H1 (cell line): ENCODE measurements around the gene FAM209B. TPM values are rescaled to one million over a fixed set of nuclear protein-coding genes. Genes with fewer than 3 reads are reported as not detected.

ENCODE experiments used
- CTCF ChIA-PET: fragments of 300-600 bp; sonication (Branson Sonifier 250); formaldehyde crosslinking; loops from one replicate; lab custom pipeline; 2021; ENCODE audit not compliant: partially characterized antibody; lab: Charles Lee
- POLR2A ChIA-PET: fragments of 300-600 bp; sonication (Branson Sonifier 250); formaldehyde crosslinking; loops from one replicate; lab custom pipeline; 2021; ENCODE audit warnings: inconsistent platforms; ENCODE audit not compliant: partially characterized antibody; lab: Charles Lee
- DNase-seq, 2 experiments: peaks; one replicate each; pipeline versions ENCODE4 v3.0.0 to v3.0.0-alpha.2; 2010 to 2022; ENCODE audit warnings: low spot score in 2 of 2, low read depth in 1 of 2, mixed read lengths in 1 of 2
- FAIRE-seq: peaks from 2 replicates; lab custom pipeline; 2011; peaks lifted over from hg19 to GRCh38; lab: Jason Lieb, UNC
- H2AFZ ChIP-seq: 2 replicates; pipeline ENCODE4 v1.8.1; 2012; ENCODE audit warnings: low read length, inconsistent platforms
- H2AK5ac ChIP-seq: 2 replicates; pipeline ENCODE4 v1.6.1; 2013; ENCODE audit warnings: low read depth, low read length
- H2BK120ac ChIP-seq: replicated peaks from 2 replicates; pipeline ENCODE3; 2013; ENCODE audit warnings: low read depth, low read length, inconsistent platforms
- H2BK12ac ChIP-seq: 2 replicates; pipeline ENCODE4 v1.6.1; 2013; ENCODE audit warnings: low read depth, low read length
- H2BK15ac ChIP-seq: 2 replicates; pipeline ENCODE4 v1.6.1; 2013; ENCODE audit warnings: low read length
- H2BK20ac ChIP-seq: 2 replicates; pipeline ENCODE4 v1.6.1; 2013; ENCODE audit warnings: low read length
- H2BK5ac ChIP-seq: 2 replicates; pipeline ENCODE4 v1.6.1; 2013; ENCODE audit warnings: low read depth, low read length
- H3K14ac ChIP-seq: 2 replicates; pipeline ENCODE4 v1.6.1; 2013; ENCODE audit warnings: inconsistent platforms; ENCODE audit not compliant: insufficient read length
- H3K18ac ChIP-seq: 2 replicates; pipeline ENCODE4 v1.6.1; 2013; ENCODE audit warnings: low read length; ENCODE audit errors: extremely low read depth
- H3K23ac ChIP-seq: 2 replicates; pipeline ENCODE4 v1.6.1; 2013; ENCODE audit warnings: inconsistent platforms; ENCODE audit not compliant: insufficient read length
- H3K23me2 ChIP-seq: 2 replicates; pipeline ENCODE4 v1.6.1; 2013; ENCODE audit warnings: low read depth, low read length
- H3K27ac ChIP-seq: 2 replicates; pipeline ENCODE4 v1.6.1; 2011; ENCODE audit warnings: low read depth, low read length, inconsistent platforms
- H3K27me3 ChIP-seq, 4 experiments: replicated peaks in 1 of 4; 1 replicate in 1 of 4; 2 replicates in 3 of 4; pipeline versions ENCODE4 v1.6.1 to v1.8.1; 2011 to 2013; ENCODE audit warnings: low read length in 3 of 4, mild to moderate bottlenecking in 3 of 4, inconsistent platforms in 2 of 4, mixed read lengths in 2 of 4, moderate library complexity in 1 of 4; ENCODE audit not compliant: control insufficient read depth in 3 of 4, insufficient read depth in 3 of 4; ENCODE audit errors: extremely low read depth in 1 of 4
- H3K36me3 ChIP-seq, 4 experiments: 2 replicates each; pipeline versions ENCODE4 v1.6.1 to v1.8.1; 2011 to 2013; ENCODE audit warnings: mild to moderate bottlenecking in 4 of 4, low read length in 3 of 4, moderate library complexity in 2 of 4, control low read depth in 1 of 4, inconsistent platforms in 1 of 4; ENCODE audit not compliant: insufficient read depth in 4 of 4, control insufficient read depth in 2 of 4
- H3K4ac ChIP-seq: replicated peaks from 2 replicates; pipeline ENCODE3; 2013; ENCODE audit warnings: low read length, low read depth, mixed read lengths, inconsistent platforms; ENCODE audit not compliant: insufficient read length
- H3K4me1 ChIP-seq, 4 experiments: replicated peaks in 1 of 4; 1 replicate in 1 of 4; 2 replicates in 3 of 4; pipeline versions ENCODE4 v1.6.1 to v1.8.1; 2011 to 2013; ENCODE audit warnings: low read length in 3 of 4, inconsistent platforms in 2 of 4, mixed read lengths in 1 of 4; ENCODE audit not compliant: insufficient read depth in 4 of 4, control insufficient read depth in 3 of 4
- H3K4me2 ChIP-seq, 2 experiments: 2 replicates each; pipeline versions ENCODE4 v1.6.1 to v1.8.1; 2011 to 2013; ENCODE audit warnings: low read depth in 2 of 2, low read length in 2 of 2, control low read depth in 1 of 2, inconsistent platforms in 1 of 2, mild to moderate bottlenecking in 1 of 2; ENCODE audit not compliant: insufficient read depth in 1 of 2
- H3K4me3 ChIP-seq, 4 experiments: fragments of 200-600, 300-600 bp in 1 of 4; sonication (generic), shearing (Covaris generic), sonication (Bioruptor Twin) in 1 of 4; 2 replicates each; pipeline versions ENCODE4 v1.5.1 to v1.8.1; 2011 to 2016; ENCODE audit warnings: low read length in 4 of 4, low read depth in 3 of 4, control low read depth in 2 of 4, inconsistent platforms in 2 of 4, mild to moderate bottlenecking in 2 of 4, mixed read lengths in 1 of 4, moderate library complexity in 1 of 4; ENCODE audit not compliant: insufficient read depth in 2 of 4; ENCODE audit errors: extremely low read depth in 1 of 4
- H3K56ac ChIP-seq: replicated peaks from 2 replicates; pipeline ENCODE3; 2013; ENCODE audit warnings: low read depth, mild to moderate bottlenecking, mixed read lengths, low read length, inconsistent platforms; ENCODE audit not compliant: insufficient read length
- H3K79me1 ChIP-seq: 2 replicates; pipeline ENCODE4 v1.6.1; 2013; ENCODE audit warnings: low read depth, low read length, control low read depth
- H3K79me2 ChIP-seq, 2 experiments: 2 replicates each; pipeline versions ENCODE4 v1.6.1 to v1.8.1; 2012 to 2013; ENCODE audit warnings: low read length in 2 of 2, mild to moderate bottlenecking in 2 of 2, inconsistent platforms in 1 of 2; ENCODE audit not compliant: insufficient read depth in 2 of 2, control insufficient read depth in 1 of 2
- H3K9ac ChIP-seq, 4 experiments: replicated peaks in 1 of 4; 1 replicate in 1 of 4; 2 replicates in 3 of 4; pipeline versions ENCODE4 v1.6.1 to v1.8.1; 2011 to 2013; ENCODE audit warnings: low read depth in 3 of 4, low read length in 3 of 4, control low read depth in 2 of 4, mild to moderate bottlenecking in 2 of 4, moderate library complexity in 2 of 4, inconsistent platforms in 1 of 4; ENCODE audit errors: extremely low read depth in 1 of 4
- H3K9me3 ChIP-seq, 2 experiments: 2 replicates each; pipeline versions ENCODE4 v1.6.1 to v1.8.1; 2012 to 2013; ENCODE audit warnings: mild to moderate bottlenecking in 2 of 2, moderate library complexity in 2 of 2, control low read depth in 1 of 2, inconsistent platforms in 1 of 2, low read depth in 1 of 2, low read length in 1 of 2, mixed read lengths in 1 of 2; ENCODE audit not compliant: insufficient read depth in 2 of 2
- H4K20me1 ChIP-seq, 2 experiments: replicated peaks in 1 of 2; 2 replicates each; pipeline versions ENCODE3 to v1.8.1; 2011 to 2013; ENCODE audit warnings: inconsistent platforms in 2 of 2, low read length in 2 of 2, mild to moderate bottlenecking in 1 of 2; ENCODE audit not compliant: insufficient read depth in 2 of 2, control insufficient read depth in 1 of 2
- H4K5ac ChIP-seq: 2 replicates; pipeline ENCODE4 v1.6.1; 2013; ENCODE audit warnings: low read length, low read depth, mixed read lengths, inconsistent platforms; ENCODE audit not compliant: insufficient read length
- H4K8ac ChIP-seq: 2 replicates; pipeline ENCODE4 v1.8.0; 2013; ENCODE audit warnings: mild to moderate bottlenecking, moderate library complexity, low read length, inconsistent platforms; ENCODE audit not compliant: insufficient read depth; ENCODE audit errors: extremely low read depth
- H4K91ac ChIP-seq: replicated peaks from 2 replicates; pipeline ENCODE3; 2013; ENCODE audit warnings: low read length, mixed read lengths, inconsistent platforms; ENCODE audit not compliant: insufficient read length
- CBX8 ChIP-seq: fragments of 300-800, 300-1000 bp; sonication (generic); IDR thresholded peaks from 2 replicates; pipeline ENCODE4 v1.7.1; 2016; ENCODE audit warnings: low read depth, low read length, borderline replicate concordance
- HDAC2 ChIP-seq, 2 experiments: fragments of 300-600 bp in 1 of 2; sonication (generic) in 1 of 2; IDR thresholded peaks; 2 replicates each; pipeline ENCODE4 v1.6.1; 2011 to 2012; ENCODE audit warnings: low read depth in 2 of 2, low read length in 2 of 2, mild to moderate bottlenecking in 2 of 2, moderate library complexity in 2 of 2, borderline replicate concordance in 1 of 2, inconsistent platforms in 1 of 2
- JUND ChIP-seq: IDR thresholded peaks from 2 replicates; pipeline ENCODE4 v1.6.1; 2011; ENCODE audit warnings: mild to moderate bottlenecking, improper control_type of control experiment, low read length
- NANOG ChIP-seq: IDR thresholded peaks from 2 replicates; pipeline ENCODE4 v1.6.1; 2011; ENCODE audit warnings: low read length, low read depth, mild to moderate bottlenecking, inconsistent platforms; ENCODE audit not compliant: insufficient read depth, poor library complexity, severe bottlenecking
- NRF1 ChIP-seq: IDR thresholded peaks from 2 replicates; pipeline ENCODE4 v1.6.1; 2011; ENCODE audit warnings: mild to moderate bottlenecking, low read depth, low read length, improper control_type of control experiment
- POLR2AphosphoS5 ChIP-seq: IDR thresholded peaks from 2 replicates; pipeline ENCODE4 v1.6.1; 2011; ENCODE audit warnings: low read depth, low read length
- SAP30 ChIP-seq: fragments of 300-600 bp; sonication (generic); IDR thresholded peaks from 2 replicates; pipeline ENCODE4 v1.7.1; 2012; ENCODE audit warnings: low read length, moderate library complexity, mild to moderate bottlenecking, inconsistent platforms; ENCODE audit not compliant: insufficient read depth, insufficient replicate concordance
- SP1 ChIP-seq: IDR thresholded peaks from 2 replicates; pipeline ENCODE4 v1.6.1; 2011; ENCODE audit warnings: low read depth, low read length
- SP4 ChIP-seq: IDR thresholded peaks from 2 replicates; pipeline ENCODE4 v1.6.1; 2012; ENCODE audit warnings: low read length, inconsistent platforms
- SRF ChIP-seq: IDR thresholded peaks from 2 replicates; pipeline ENCODE4 v1.6.1; 2011; ENCODE audit warnings: mild to moderate bottlenecking, low read depth, low read length, moderate library complexity
- TAF1 ChIP-seq: IDR thresholded peaks from 2 replicates; pipeline ENCODE4 v1.6.1; 2011; ENCODE audit warnings: mild to moderate bottlenecking, low read depth, low read length
- WGBS, 2 experiments: shearing (Covaris generic) in 1 of 2; methylation state at CpG; one replicate each; pipeline versions ENCODE4 v1.1.6 to v1.1.7; 2013 to 2015; ENCODE audit warnings: low lambda C conversion rate in 2 of 2, mixed read lengths in 2 of 2, inconsistent platforms in 1 of 2, low coverage in 1 of 2, missing lambda C conversion rate in 1 of 2; ENCODE audit not compliant: insufficient replicate concordance in 2 of 2, insufficient coverage in 1 of 2, insufficient read length in 1 of 2; ENCODE audit errors: extremely low coverage in 1 of 2, missing lambda C conversion rate in 1 of 2; 5-methylcytosine and 5-hydroxymethylcytosine counted together
- polyA plus RNA-seq, 7 experiments: library from polyadenylated mRNA; depleted of rRNA in 3 of 7; stranded (reverse) in 5 of 7; unstranded in 2 of 7; fragments of >200 nt in 5 of 7; fragments of 200-250 nt in 2 of 7; gene quantifications; 1 replicate in 5 of 7; 2 replicates in 1 of 7; 4 replicates in 1 of 7; pipeline versions ENCODE4 v1.2.1 to v1.2.3, GENCODE V29; 2011 to 2013; ENCODE audit warnings: missing spikeins in 2 of 7, mixed read lengths in 2 of 7
- total RNA-seq: library from RNA; stranded (reverse); fragmentation: NEBNext Ultra II Directional; extraction: Animal tissue kit (Norgen Biotek cat#: 25700); gene quantifications from 2 replicates; pipeline ENCODE4 v1.2.1, GENCODE V29; 2021
- TF ChIP-seq, protein P1 (sequence below), 3 experiments: IDR thresholded peaks; 1 replicate in 2 of 3; 2 replicates in 1 of 3; pipeline versions ENCODE4 v1.5.1 to v1.6.1; 2011; ENCODE audit warnings: low read length in 3 of 3, mild to moderate bottlenecking in 3 of 3, inconsistent platforms in 2 of 3, low read depth in 1 of 3, moderate library complexity in 1 of 3; ENCODE audit not compliant: insufficient read depth in 1 of 3; ENCODE audit errors: control extremely low read depth in 1 of 3

The FAM209B gene
- total and polyA plus RNA-seq, 2 of the 8 experiments (the other 6 are each of a cell fraction or from before 2014, with no cell fraction given), result 0.29 TPM; not detected in 1

DNA sequence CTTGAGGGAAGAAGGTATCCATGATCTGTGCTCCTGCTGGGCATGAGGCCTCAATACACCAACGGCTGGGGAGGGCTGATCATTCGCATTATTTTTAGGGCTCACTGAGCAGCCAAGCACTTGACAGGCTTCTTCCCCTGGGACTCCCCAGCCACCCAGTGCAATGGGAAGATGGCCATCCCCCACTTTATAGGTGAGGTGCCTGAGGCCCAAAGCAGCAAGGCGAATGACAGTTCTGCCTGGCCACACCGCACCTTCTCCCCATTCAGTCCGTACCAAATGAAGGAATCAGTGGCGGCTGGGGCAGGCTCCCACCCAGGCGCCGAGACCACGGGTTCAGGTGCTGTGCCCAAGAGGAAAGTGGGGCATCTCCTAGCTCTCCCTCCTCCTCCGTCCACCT, 12.9 kb upstream of the FAM209B start:
- Histone ChIP-seq H3K79me2 (no peaks in the 10 kb centered on the region), H3K56ac (no peak overlapping the region), H2BK5ac (no peak overlapping the region), H4K20me1 (no peaks in the 10 kb centered on the region), H3K4me3 (no peak overlapping the region), H3K4ac (no peak overlapping the region), H3K23ac (no peak overlapping the region), H3K27ac (no peak overlapping the region), H3K9ac (no peak overlapping the region), H4K8ac (no peak overlapping the region), H3K4me1 (no peaks in the 10 kb centered on the region), H3K9me3 (peaks cover 7 to 21% of the 10 kb centered on the region in 2 experiments; a peak in 2 of 4 replicates), H4K5ac (no peak overlapping the region), H2BK15ac (no peak overlapping the region), H3K23me2 (no peaks in the 10 kb centered on the region), H3K79me1 (no peaks in the 10 kb centered on the region), H2BK12ac (no peak overlapping the region), H2BK120ac (no peak overlapping the region), H3K27me3 (no peaks in the 10 kb centered on the region), H2AK5ac (no peak overlapping the region), H2AFZ (no peak overlapping the region), H3K4me2 (no peak overlapping the region), H3K18ac (no peak overlapping the region), H4K91ac (no peak overlapping the region), H3K14ac (no peak overlapping the region), H3K36me3 (peaks cover 0 to 31% (median 23%) of the 10 kb centered on the region in 4 experiments; a peak in 6 of 8 replicates), H2BK20ac (no peak overlapping the region)
- FAIRE-seq (no peak), DNase-seq (no peak)
- ChIA-PET POLR2A (no interaction called here), CTCF (no interaction called here)
- WGBS, 2 experiments, result 96% methylated on average over 10 of the region's 10 CpGs; no CpG with 5 or more reads in 1 of the 2 experiments
- TF ChIP-seq SP4 (no peak), NRF1 (no peak), SP1 (no peak), CBX8 (no peak), HDAC2 (IDR thresholded peaks at IDR 0.05; ENCODE audit: borderline replicate concordance in 1 of 2, low read depth in 2 of 2, low read length in 2 of 2) (no peak), POLR2AphosphoS5 (no peak), JUND (no peak), TAF1 (no peak), SAP30 (no peak), NANOG (no peak), SRF (no peak)
- TF ChIP-seq, protein P1, sequence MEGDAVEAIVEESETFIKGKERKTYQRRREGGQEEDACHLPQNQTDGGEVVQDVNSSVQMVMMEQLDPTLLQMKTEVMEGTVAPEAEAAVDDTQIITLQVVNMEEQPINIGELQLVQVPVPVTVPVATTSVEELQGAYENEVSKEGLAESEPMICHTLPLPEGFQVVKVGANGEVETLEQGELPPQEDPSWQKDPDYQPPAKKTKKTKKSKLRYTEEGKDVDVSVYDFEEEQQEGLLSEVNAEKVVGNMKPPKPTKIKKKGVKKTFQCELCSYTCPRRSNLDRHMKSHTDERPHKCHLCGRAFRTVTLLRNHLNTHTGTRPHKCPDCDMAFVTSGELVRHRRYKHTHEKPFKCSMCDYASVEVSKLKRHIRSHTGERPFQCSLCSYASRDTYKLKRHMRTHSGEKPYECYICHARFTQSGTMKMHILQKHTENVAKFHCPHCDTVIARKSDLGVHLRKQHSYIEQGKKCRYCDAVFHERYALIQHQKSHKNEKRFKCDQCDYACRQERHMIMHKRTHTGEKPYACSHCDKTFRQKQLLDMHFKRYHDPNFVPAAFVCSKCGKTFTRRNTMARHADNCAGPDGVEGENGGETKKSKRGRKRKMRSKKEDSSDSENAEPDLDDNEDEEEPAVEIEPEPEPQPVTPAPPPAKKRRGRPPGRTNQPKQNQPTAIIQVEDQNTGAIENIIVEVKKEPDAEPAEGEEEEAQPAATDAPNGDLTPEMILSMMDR (IDR thresholded peaks at IDR 0.05; ENCODE audit: control extremely low read depth in 1 of 3, insufficient read depth in 1 of 3, low read depth in 1 of 3, low read length in 3 of 3), result no peak
